GM08714 (cell line): Measurements from ENCODE around the gene PARN.
"Not testable (repeated sequence)": the region's sequence is repeated elsewhere in the genome, so short reads cannot be mapped to it uniquely, and the experiment has no call there.

Source experiments
- H3K4me3 ChIP-seq: fragments of 200-500 bp; sonication (Bioruptor generic); 2 replicates; pipeline ENCODE4 v1.5.1; 2014; ENCODE audit warnings: mild to moderate bottlenecking, low read length, inconsistent platforms
- ZNF274 ChIP-seq: IDR thresholded peaks from 2 replicates; pipeline ENCODE4 v1.6.1; 2012; ENCODE audit warnings: mild to moderate bottlenecking, low read depth, low read length

PARN gene

DNA sequence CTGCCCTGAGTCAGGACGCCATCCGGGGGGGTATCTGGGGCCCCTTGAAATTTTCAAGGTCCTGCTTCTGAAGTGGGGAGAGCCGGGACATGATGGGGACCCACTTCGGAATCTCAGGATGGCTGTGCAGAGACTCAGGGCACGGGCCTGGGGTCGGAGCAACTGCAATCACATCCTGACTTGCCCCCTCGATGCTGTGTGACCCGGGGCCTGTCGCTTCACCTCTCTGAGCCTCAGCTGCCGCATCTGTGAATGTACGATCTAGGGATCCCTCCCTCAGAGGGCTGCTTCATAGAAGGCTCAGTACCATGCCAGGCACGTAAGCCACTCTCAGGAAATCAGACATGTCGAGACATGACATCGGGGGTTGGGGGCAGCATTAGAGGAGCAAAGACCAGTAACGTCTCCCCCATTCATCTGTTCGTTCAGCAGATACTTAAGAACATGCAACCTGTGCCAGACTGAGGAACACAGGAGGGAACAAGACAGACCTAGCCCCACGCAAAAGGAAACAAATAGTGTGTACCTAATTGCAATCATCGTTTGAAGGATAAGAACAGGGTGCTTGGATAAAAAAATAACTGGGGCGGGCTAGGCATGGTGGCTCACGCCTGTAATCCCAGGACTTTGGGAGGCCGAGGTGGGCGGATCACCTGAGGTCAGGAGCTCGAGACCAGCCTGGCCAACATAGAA, 229.6 kb downstream of the PARN start:
- H3K4me3 ChIP-seq = no peak overlapping the region
- no peak for TF ChIP-seq ZNF274

DNA sequence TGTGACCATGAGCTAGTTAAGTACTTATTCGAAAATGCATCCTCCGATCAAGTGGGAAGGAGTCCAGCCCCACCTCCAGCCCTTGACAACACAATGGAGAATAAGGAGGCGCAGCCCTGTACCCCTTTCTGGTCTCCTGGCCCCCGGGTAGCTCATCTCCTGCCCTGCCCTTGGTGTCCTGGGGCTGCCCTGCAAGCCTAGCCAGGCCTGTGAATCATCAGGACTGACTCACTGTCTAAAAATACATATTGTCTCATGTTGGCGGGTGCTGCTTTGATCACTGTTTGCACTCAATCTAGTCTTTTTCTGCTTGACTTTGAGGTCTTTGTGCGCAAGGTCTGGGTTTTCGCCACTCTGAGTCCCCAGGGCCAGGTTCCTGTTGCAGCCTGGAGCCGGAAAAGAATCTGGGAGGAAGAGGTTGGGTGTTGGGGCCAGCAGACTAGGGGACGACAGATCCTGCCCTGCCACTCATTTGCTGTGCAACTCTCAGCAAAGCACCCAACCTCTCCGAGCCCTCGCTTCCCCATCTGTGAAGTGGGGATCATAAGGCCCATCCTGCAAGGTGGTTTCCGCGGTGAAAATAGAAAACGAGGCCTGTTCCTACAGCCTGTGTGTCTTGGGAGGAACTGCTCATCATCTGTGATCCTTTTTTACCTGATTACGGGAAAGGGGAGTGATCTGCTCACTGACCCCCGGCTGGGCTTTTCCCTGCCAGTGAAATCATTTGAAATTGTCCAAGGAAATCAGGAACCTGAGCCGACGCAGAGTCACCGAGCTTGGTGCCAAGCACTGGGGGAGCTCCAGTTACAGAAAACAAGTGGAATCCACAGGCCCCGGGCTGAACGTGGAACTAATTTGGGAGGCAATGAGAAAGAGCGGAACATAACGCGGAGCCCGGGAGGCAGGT, 230.4 kb downstream of the PARN start:
- no peak for TF ChIP-seq ZNF274
- no peak overlapping the region for H3K4me3 ChIP-seq

DNA sequence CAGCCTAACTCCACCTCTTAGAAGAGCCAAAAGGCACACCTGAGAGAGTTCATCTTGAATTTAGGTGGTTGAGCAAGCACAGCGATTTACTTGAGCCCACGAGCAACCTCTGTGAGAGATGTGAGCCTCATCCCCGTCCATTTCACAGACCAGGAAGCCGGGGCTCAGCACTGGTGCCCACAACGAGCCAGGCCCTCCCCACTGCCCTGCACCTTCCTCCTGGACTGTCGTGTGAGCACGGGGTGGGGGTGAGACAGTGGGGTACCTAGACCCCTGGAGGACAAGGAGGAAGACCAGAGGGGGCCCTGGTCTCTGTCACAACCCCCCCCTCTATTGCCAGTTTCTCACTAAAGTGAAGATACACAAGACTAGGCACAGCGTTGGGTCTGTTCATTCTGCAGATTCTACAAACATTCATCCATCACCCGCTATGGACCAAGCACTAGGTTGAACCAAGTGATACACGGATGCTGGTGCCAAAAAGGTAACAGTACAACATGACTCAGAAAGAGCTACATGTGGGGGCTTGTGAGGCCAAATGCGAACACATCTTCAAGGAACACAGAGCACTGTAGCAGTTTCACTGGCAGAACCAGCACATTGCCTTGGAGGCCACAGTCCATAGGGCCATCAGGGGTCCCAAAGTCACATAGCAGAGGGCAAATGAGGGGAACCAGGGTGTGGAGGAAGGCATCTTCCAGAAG, 231.9 kb downstream of the PARN start:
- no peak for TF ChIP-seq ZNF274

DNA sequence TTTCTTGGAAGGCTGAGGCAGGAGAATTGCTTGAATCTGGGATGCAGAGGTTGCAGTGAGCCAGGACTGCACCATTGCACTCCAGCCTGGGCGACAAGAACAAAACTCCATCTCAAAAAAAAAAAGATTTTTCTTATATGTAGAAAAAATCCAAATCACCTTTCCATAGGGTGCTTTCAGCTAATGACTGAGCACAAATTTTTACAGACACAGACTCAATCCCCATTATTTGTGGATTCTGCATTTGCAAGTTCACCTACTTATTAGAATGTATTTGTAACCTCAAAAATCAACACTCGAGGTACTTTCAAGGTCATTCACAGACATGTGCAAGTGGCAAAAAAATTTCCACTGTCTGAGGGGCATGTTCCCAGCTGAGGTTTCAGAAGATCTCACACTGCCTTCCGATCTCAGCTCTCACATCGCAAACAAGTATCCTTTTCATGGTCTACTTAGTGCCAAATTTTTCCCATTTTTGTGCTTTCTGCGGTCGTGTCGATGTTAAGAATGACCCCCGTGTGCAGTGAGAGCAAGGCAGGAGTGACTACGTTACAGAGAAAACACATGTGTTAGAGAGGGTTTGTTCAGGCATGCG, 234.3 kb downstream of the PARN start:
- H3K4me3 ChIP-seq = not testable (repeated sequence)

More for the DNA sequence above, 231.9 kb downstream of the PARN start:
- no peak overlapping the region for H3K4me3 ChIP-seq

DNA sequence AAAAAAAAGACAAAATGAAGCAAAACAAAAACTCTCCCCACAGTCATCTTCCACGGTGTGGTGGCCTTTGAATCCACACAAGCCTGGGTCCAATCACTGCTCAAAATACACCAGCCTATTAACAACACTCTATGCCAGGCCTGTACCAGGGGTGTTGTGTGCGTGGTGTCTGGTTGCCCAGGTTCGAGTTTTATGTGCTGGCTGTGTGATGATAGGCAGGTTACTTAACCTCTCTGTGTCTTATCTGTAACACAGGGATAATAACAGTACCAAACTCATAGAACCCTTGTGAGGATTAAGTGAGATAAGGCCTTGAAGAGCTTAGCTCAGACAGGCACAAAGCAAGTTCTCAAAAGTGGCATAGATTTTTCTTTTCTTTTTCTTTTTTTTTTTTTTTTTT, 235.2 kb downstream of the PARN start:
- TF ChIP-seq ZNF274 = no peak
- H3K4me3 ChIP-seq = no peak overlapping the region

DNA sequence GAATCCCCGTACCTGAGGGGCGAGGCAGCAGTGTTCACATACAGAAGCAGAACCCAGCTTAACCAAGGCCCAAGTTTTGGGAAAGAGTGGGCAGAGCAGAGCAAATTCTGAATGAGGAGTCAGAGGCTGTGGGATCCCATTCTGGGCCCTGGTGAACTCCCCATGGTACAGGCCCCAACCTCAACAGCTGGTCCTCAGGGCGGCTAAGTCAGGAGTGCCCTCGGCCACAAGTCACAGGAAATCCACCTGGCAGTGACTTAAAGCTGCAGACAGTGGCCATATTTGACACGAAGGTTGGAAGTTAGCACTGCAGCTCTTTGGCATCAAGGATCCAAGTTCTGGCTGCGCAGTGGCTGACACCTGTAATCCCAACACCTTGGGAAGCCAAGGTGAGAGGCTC, 237.1 kb downstream of the PARN start:
- no peak overlapping the region for H3K4me3 ChIP-seq
- no peak for TF ChIP-seq ZNF274

DNA sequence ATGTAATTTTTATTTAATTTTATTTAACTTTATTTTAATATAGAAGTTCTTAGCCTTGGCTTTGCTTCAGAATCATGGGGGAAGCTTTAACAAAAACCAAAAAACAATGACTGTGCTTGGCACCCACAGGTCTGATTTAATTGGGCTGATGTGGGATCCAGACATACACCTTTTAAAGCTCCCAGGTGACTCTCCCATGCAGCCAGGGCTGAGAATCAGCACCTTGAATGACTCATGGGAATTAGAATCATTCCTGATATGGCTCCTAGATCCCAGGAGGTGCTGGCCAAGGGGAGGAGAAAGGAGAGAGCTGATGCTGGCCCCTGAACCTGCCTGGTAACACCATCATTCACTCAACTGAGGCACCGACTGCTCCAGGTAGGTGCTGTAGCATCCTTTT, 240.7 kb downstream of the PARN start:
- TF ChIP-seq ZNF274 = no peak

DNA sequence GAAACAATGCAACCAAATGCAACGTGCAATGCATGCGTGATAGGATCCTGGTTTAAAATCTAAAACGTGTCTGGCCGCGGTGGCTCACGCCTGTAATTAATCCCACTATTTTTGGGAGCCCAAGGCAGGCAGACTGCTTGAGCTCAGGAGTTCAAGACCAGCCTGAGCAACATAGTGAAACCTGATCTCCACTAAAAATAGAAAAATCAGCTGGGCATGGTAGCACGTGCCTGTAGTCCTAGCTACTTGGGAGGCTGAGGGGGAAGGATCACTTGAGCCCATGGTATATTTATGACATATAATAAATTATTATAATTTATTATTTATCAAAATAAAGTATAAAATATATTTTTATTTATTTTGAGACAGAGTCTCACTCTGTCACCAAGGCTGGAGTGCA, 241.8 kb downstream of the PARN start:
- no peak overlapping the region for H3K4me3 ChIP-seq

More for the DNA sequence above, 240.7 kb downstream of the PARN start:
- no peak overlapping the region for H3K4me3 ChIP-seq

DNA sequence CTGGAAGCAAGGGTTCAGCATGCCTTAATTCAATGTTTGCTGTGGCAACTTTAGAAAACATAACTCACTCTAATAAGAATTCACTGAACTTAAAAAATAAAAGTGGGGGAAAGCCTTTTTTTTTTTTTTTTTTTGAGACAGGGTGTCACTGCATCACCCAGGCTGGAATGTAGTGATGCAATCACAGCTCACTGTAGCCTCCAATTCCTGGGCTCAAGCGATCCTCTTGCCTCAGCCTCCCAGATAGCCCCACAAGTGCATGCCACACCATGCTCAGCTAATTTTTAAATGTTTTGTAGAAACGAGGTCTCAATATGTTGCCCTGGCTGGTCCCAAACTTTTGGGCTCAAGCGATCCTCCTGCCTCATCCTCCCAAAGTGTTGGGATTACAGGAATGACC, 243.9 kb downstream of the PARN start:
- TF ChIP-seq ZNF274 = no peak
- no peak overlapping the region for H3K4me3 ChIP-seq

More for the DNA sequence above, 241.8 kb downstream of the PARN start:
- TF ChIP-seq ZNF274 = no peak
